H9 (cell line): ENCODE measurements around the gene GORAB. TPM values are rescaled to one million over a fixed set of nuclear protein-coding genes. Genes with fewer than 3 reads are reported as not detected.

Experiments
- DNase-seq: peaks from one replicate; pipeline ENCODE4 v3.0.0-alpha.2; 2017
- H2AFZ ChIP-seq: one replicate; pipeline ENCODE4 v1.6.1; 2013; ENCODE audit warnings: mild to moderate bottlenecking, low read length, control low read depth, moderate library complexity
- H2AK5ac ChIP-seq: 2 replicates; pipeline ENCODE4 v1.6.1; 2013; ENCODE audit warnings: low read length, control low read depth, mixed read lengths; ENCODE audit not compliant: insufficient read length
- H2BK120ac ChIP-seq: one replicate; pipeline ENCODE4 v1.6.1; 2013; ENCODE audit warnings: low read depth, mild to moderate bottlenecking, low read length, control low read depth, inconsistent platforms; ENCODE audit not compliant: poor library complexity, severe bottlenecking
- H2BK12ac ChIP-seq: 2 replicates; pipeline ENCODE4 v1.6.1; 2013; ENCODE audit warnings: low read length, control low read depth, mixed read lengths, low read depth; ENCODE audit not compliant: insufficient read length
- H2BK15ac ChIP-seq: 2 replicates; pipeline ENCODE4 v1.6.1; 2013; ENCODE audit warnings: low read depth, low read length, control low read depth
- H2BK20ac ChIP-seq: one replicate; pipeline ENCODE4 v1.6.1; 2013; ENCODE audit warnings: low read depth, mild to moderate bottlenecking, low read length, control low read depth, inconsistent platforms; ENCODE audit not compliant: poor library complexity, severe bottlenecking
- H2BK5ac ChIP-seq: 2 replicates; pipeline ENCODE4 v1.6.1; 2013; ENCODE audit warnings: low read length, control low read depth, mixed read lengths; ENCODE audit not compliant: insufficient read length
- H3K14ac ChIP-seq: 2 replicates; pipeline ENCODE4 v1.6.1; 2013; ENCODE audit warnings: low read length, control low read depth; ENCODE audit not compliant: insufficient read depth
- H3K18ac ChIP-seq: 2 replicates; pipeline ENCODE4 v1.6.1; 2013; ENCODE audit warnings: low read depth, mild to moderate bottlenecking, mixed read lengths, low read length, control low read depth; ENCODE audit not compliant: insufficient read length
- H3K23ac ChIP-seq: 2 replicates; pipeline ENCODE4 v1.6.1; 2013; ENCODE audit warnings: low read length, control low read depth, mixed read lengths, low read depth; ENCODE audit not compliant: insufficient read length
- H3K23me2 ChIP-seq: 2 replicates; pipeline ENCODE4 v1.6.1; 2013; ENCODE audit warnings: low read depth, mild to moderate bottlenecking, mixed read lengths, low read length, control low read depth; ENCODE audit not compliant: insufficient read length, poor library complexity, severe bottlenecking
- H3K27ac ChIP-seq: 2 replicates; pipeline ENCODE4 v1.5.1; 2013; ENCODE audit warnings: low read length, control low read depth, mixed read lengths, low read depth; ENCODE audit not compliant: insufficient read length
- H3K27me3 ChIP-seq: 2 replicates; pipeline ENCODE4 v1.6.1; 2013; ENCODE audit warnings: low read length, control low read depth, inconsistent platforms; ENCODE audit not compliant: insufficient read depth
- H3K4ac ChIP-seq: 2 replicates; pipeline ENCODE4 v1.6.1; 2013; ENCODE audit warnings: low read depth, mild to moderate bottlenecking, control low read depth, inconsistent platforms, low read length, moderate library complexity
- H3K4me1 ChIP-seq: 2 replicates; pipeline ENCODE4 v1.6.1; 2013; ENCODE audit warnings: low read length, control low read depth, inconsistent platforms; ENCODE audit not compliant: insufficient read depth
- H3K4me2 ChIP-seq: 2 replicates; pipeline ENCODE4 v1.6.1; 2013; ENCODE audit warnings: low read length, control low read depth, mixed read lengths; ENCODE audit not compliant: insufficient read length, insufficient read depth
- H3K56ac ChIP-seq: 2 replicates; pipeline ENCODE4 v1.6.1; 2013; ENCODE audit warnings: low read depth, mild to moderate bottlenecking, mixed read lengths, low read length, control low read depth; ENCODE audit not compliant: insufficient read length
- H3K79me1 ChIP-seq: 2 replicates; pipeline ENCODE4 v1.6.1; 2013; ENCODE audit warnings: low read depth, mild to moderate bottlenecking, moderate library complexity, low read length, control low read depth, inconsistent platforms; ENCODE audit not compliant: insufficient read depth, poor library complexity, severe bottlenecking
- H3K79me2 ChIP-seq: 2 replicates; pipeline ENCODE4 v1.6.1; 2013; ENCODE audit warnings: low read length, control low read depth, inconsistent platforms; ENCODE audit not compliant: insufficient read depth
- H3K9ac ChIP-seq: 2 replicates; pipeline ENCODE4 v1.6.1; 2013; ENCODE audit warnings: low read length, control low read depth, mixed read lengths; ENCODE audit not compliant: insufficient read length; ENCODE audit errors: extremely low read depth
- H3K9me3 ChIP-seq: one replicate; pipeline ENCODE4 v1.6.1; 2013; ENCODE audit warnings: low read depth, low read length, inconsistent platforms; ENCODE audit not compliant: control insufficient read depth
- H3T11ph ChIP-seq: one replicate; pipeline ENCODE4 v1.6.1; 2013; ENCODE audit warnings: mild to moderate bottlenecking, low read length, control low read depth, inconsistent platforms
- H4K20me1 ChIP-seq: one replicate; pipeline ENCODE4 v1.6.1; 2013; ENCODE audit not compliant: control insufficient read depth, insufficient read length, insufficient read depth
- H4K5ac ChIP-seq: 2 replicates; pipeline ENCODE4 v1.6.1; 2013; ENCODE audit warnings: low read depth, mild to moderate bottlenecking, mixed read lengths, low read length, control low read depth; ENCODE audit not compliant: insufficient read length
- H4K8ac ChIP-seq: replicated peaks from 2 replicates; pipeline ENCODE4 v1.6.1; 2013; ENCODE audit warnings: low read length, control low read depth, mixed read lengths, low read depth; ENCODE audit not compliant: insufficient read length
- H4K91ac ChIP-seq: 2 replicates; pipeline ENCODE4 v1.6.1; 2013; ENCODE audit warnings: low read depth, mild to moderate bottlenecking, moderate library complexity, mixed read lengths, low read length, control low read depth; ENCODE audit not compliant: insufficient read length
- H3K27ac Mint-ChIP-seq, 3 experiments: 2 replicates in 2 of 3; 3 replicates in 1 of 3; pipeline ENCODE4 v1.8.0; 2020 to 2021; ENCODE audit warnings: mixed read lengths in 3 of 3, mild to moderate bottlenecking in 1 of 3, moderate library complexity in 1 of 3
- H3K27me3 Mint-ChIP-seq: 2 replicates; pipeline ENCODE4 v1.8.0; 2021; ENCODE audit warnings: low read depth, mild to moderate bottlenecking, moderate library complexity, mixed read lengths
- H3K36me3 Mint-ChIP-seq, 3 experiments: 2 replicates in 2 of 3; 3 replicates in 1 of 3; pipeline ENCODE4 v1.8.0; 2020 to 2021; ENCODE audit warnings: low read depth in 3 of 3, mixed read lengths in 3 of 3; ENCODE audit not compliant: insufficient read depth in 1 of 3
- H3K4me1 Mint-ChIP-seq, 2 experiments: 2 replicates each; pipeline ENCODE4 v1.8.0; 2020; ENCODE audit warnings: mixed read lengths in 2 of 2
- H3K4me3 Mint-ChIP-seq, 2 experiments: 2 replicates in 1 of 2; 3 replicates in 1 of 2; pipeline ENCODE4 v1.8.0; 2020 to 2021; ENCODE audit warnings: mild to moderate bottlenecking in 2 of 2, mixed read lengths in 2 of 2, moderate library complexity in 1 of 2
- H3K9me3 Mint-ChIP-seq, 2 experiments: 2 replicates in 1 of 2; 3 replicates in 1 of 2; pipeline ENCODE4 v1.8.0; 2020; ENCODE audit warnings: mild to moderate bottlenecking in 2 of 2, mixed read lengths in 2 of 2, moderate library complexity in 1 of 2
- CTCF ChIP-seq: fragments of 200-600 bp; sonication (generic); conservative IDR thresholded peaks from 3 replicates; pipeline ENCODE4 v1.8.0; 2021; ENCODE audit warnings: antibody characterized with exemption, mild to moderate bottlenecking
- WGBS: extraction: QIAGEN DNeasy Blood & Tissue Kit; methylation state at CpG from one replicate; pipeline ENCODE4 v1.1.7; 2013; ENCODE audit warnings: missing lambda C conversion rate, low lambda C conversion rate, mixed read lengths; ENCODE audit not compliant: insufficient read length; ENCODE audit errors: extremely low coverage; 5-methylcytosine and 5-hydroxymethylcytosine counted together
- total RNA-seq: library from RNA; stranded (reverse); gene quantifications from 2 replicates; pipeline ENCODE4 v1.2.1, GENCODE V29; 2021

The GORAB gene
- total RNA-seq, 1 experiment from 2014 or later = 17.8 TPM

DNA sequence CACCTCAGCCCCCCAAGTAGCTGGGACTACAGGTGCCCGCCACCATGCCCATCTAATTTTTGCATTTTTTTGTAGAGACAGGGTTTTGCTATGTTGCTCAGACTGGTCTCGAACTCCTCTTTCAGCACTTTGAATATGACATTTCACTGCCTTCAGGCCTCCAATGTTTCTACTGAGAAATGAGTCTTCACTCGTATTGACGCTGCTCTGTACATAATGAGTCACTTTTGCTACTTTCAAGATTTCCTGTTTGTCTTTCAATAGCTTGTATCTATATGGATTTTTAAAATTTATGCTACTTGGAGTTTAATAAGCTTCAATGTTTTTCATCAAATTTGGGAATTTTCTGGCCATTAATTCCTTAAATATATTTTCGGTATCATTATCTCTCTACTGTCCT lies 64.7 kb downstream of the GORAB start:
- Histone ChIP-seq H2BK12ac (no peak overlapping the region), H4K8ac (no peak overlapping the region), H3K18ac (no peak overlapping the region), H4K20me1 (no peaks in the 10 kb centered on the region), H3K79me2 (no peaks in the 10 kb centered on the region), H2BK20ac (no peak overlapping the region), H3K23ac (no peak overlapping the region), H3K9me3 (peaks cover 3% of the 10 kb centered on the region), H3T11ph (no peak overlapping the region), H3K23me2 (no peaks in the 10 kb centered on the region), H3K14ac (no peak overlapping the region), H2BK120ac (no peak overlapping the region), H3K56ac (no peak overlapping the region), H2BK5ac (no peak overlapping the region), H3K79me1 (no peaks in the 10 kb centered on the region), H3K27me3 (no peaks in the 10 kb centered on the region), H2AK5ac (no peak overlapping the region), H2AFZ (no peak overlapping the region), H3K4me1 (no peaks in the 10 kb centered on the region), H2BK15ac (no peak overlapping the region), H3K9ac (no peak overlapping the region), H3K4me2 (no peak overlapping the region), H4K91ac (no peak overlapping the region), H4K5ac (no peak overlapping the region), H3K27ac (no peak overlapping the region), H3K4ac (no peak overlapping the region)
- H3K36me3 Mint-ChIP-seq = peaks cover 0 to 11% (median 9%) of the 10 kb centered on the region in 3 experiments; a peak in 6 of 7 replicates
- H3K27me3 Mint-ChIP-seq = no peaks in the 10 kb centered on the region
- no peak for DNase-seq
- H3K27ac Mint-ChIP-seq = no peak overlapping the region; a peak in 1 of 7 replicates
- H3K4me1 Mint-ChIP-seq = 0 out of 4 replicates have a peak, but pooled peaks cover 0 to 7% of the 10 kb centered on the region in 2 experiments
- peaks cover 13 to 20% of the 10 kb centered on the region in 2 experiments for H3K9me3 Mint-ChIP-seq
- no CpG with 5 or more reads among the region's 5 CpGs for WGBS
- no peak overlapping the region for H3K4me3 Mint-ChIP-seq
- TF ChIP-seq CTCF = no peak
